NCI-H345 (cell line): ENCODE measurements around the gene TTLL12.

ENCODE experiments used
- DNase-seq: peaks from one replicate; lab custom pipeline; 2025; lab: John Stamatoyannopoulos, UW

TTLL12 gene

GRCh38 chr22:43173566-43173965 is 13.4 kb downstream of the TTLL12 start:
- DNase-seq, result no peak

DNA sequence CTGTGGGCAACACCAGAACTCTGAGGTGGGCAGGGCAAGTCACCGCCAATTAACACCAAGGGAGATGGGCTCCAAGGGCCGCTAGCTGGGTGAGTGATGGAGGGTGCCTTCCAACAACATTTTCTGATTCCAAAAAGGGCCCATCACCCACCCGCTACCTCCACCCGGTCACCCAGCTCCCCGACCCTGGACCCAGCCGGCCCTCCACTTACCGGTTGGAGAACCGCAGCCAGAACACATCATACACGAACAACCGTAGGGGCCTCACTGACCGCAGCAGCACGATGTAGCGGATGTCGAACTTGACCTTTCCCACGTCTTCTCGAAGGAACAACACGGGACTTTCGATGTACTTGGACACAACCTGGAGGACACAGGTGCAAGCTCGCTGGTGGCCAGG is 14.7 kb downstream of the TTLL12 start:
- DNase-seq, result no peak

GRCh38 chr22:43171607-43172006 is 15.3 kb downstream of the TTLL12 start:
- DNase-seq, result no peak

- no peak for DNase-seq
These were observed 15.9 kb downstream of the TTLL12 start for GRCh38 chr22:43171019-43171491.

DNA sequence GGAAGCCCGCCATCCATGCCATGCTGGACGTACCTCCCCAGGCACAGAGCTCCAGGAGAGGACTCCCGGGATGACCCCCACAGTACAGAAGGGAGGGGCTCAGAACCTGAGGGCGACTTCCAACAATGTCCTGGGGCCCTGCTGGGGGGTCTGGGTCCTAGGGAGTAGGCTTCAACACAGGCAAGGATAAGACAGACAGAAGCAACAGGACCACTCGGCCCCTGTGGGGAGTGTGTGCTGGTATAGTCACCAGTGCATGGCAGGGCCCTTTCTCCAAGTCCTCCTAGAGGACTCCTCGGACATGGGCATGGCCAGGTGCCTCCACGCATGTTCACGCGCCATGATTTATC is 16.8 kb downstream of the TTLL12 start:
- no peak for DNase-seq

DNA sequence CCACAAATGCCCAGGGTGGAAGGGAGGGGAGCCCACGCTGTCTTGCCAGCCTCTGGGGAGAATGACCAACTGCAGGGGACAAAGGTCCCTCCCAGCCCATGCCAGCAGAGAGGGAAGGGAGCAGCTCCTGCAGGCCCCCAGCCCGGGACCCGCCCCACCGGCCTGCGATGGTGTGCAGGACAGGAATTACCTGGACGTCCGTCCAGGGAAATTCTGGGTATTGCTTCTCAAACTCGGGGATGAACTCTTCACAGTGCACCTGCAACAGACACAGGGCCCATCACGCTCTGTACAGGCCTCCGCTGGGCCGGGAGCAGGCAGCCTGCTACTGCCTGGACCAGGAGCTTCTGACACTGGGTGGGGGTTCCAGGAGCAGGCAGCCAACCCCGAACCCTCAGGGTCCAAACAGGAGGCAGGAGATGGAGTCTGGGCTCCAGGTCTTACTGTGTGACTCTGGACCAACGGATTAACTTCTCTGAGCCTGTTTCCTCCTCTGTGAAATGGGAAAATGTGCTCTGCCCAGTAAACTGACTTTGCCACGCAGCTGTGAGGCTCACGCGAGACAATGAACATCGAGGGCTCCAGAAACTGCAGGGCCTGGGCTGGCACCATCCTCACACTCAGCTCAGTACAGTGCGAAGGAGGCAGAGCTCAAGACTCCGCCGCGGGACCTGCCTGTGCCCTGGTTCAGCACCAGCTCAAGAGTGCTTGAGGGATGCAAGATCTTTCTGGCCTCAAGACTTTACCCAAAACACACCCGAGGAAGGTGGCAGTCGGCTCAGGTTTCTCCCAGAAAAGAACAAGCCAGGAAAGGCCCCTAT is 17.4 kb downstream of the TTLL12 start:
- no peak for DNase-seq

- DNase-seq, result no peak
These were observed 18.2 kb downstream of the TTLL12 start for GRCh38 chr22:43168471-43169309.

DNA sequence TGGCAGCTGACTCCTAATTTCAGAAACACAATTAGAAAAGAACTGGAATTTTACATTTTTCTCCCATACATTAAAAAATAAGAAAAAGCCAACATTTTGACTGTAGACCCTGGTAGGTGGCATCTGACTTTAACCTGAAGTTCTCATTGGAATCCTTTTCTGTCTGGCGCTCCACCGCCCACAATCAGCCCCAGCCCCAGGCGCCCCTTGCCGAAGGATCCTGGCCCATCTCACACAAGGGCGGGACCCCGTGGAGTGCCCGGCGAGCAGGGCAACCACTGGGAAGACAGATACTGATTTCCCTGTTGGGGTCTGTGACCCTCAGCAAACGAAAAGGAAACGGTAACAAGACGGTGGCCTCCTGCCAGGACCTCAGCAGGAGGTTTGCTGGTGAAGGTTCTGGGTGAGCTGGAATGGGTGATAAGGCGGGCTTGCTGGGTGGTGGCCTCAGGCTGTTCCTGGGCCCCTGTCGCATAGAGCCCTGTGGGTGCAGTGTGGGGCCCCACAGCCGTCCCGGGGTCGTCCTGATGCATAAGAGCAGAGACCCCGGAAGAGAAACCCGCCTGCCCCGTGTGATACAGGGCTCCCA is 19.8 kb downstream of the TTLL12 start:
- no peak for DNase-seq

- DNase-seq, result no peak
These were observed 20.6 kb downstream of the TTLL12 start for GRCh38 chr22:43166132-43166930.

- DNase-seq, result no peak
These were observed 22.3 kb downstream of the TTLL12 start for GRCh38 chr22:43164636-43165035.

- DNase-seq, result no peak
These were observed 23.6 kb downstream of the TTLL12 start for GRCh38 chr22:43163241-43163795.

GRCh38 chr22:43162412-43163150 is 24.4 kb downstream of the TTLL12 start:
- no peak for DNase-seq

GRCh38 chr22:43160497-43161126 is 26.3 kb downstream of the TTLL12 start:
- DNase-seq, result no peak

- peak; percentile 35 for DNase-seq
These were observed 27.3 kb downstream of the TTLL12 start for GRCh38 chr22:43159484-43160178.

DNA sequence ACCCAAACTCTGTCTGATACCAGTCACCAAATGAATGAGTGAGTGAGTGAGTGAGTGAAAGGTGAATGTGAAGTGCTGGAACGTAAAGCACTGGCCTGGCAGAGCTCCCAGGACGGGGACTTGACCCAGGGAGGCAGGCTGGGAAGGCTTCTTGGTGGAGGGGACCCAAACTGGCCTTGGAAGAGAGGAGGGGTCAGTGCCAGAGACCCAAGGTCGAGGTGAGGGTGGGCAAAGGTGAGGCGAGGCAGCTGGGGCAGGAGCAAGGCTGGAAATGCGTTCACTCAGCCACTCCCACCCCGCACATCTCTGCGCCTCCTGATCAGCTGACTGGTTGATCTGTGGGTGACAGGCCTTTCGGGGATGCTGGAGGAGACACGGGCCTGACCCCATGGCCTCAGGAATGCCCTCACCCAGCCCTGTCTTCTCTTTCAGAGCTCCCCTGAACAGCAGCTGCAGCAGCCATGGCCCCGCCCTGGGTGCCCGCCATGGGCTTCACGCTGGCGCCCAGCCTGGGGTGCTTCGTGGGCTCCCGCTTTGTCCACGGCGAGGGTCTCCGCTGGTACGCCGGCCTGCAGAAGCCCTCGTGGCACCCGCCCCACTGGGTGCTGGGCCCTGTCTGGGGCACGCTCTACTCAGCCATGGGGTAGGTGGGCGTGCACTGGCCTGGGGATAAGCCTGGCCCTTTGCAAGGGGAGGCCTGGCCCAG is 28.0 kb downstream of the TTLL12 start:
- no peak for DNase-seq

GRCh38 chr22:43157874-43158546 is 28.9 kb downstream of the TTLL12 start:
- DNase-seq, result no peak

DNA sequence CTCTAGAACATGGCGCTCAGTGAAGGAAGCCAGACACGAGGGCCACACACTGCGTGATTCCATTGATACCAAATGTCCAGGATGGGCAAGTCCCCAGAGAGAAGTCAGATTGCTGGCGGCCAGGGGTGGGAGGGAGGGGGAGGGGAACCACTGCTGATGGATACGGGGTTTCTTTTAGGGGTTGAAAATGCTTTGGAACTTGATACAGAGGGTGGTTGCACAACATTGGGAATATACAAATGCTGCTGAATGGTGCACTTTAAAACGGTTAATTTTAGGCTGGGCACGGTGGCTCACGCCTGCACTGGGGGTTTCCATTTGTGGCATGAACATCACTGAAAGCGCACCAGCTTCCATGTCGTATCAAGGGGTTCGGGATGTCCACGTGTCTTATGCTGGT is 30.5 kb downstream of the TTLL12 start:
- no peak for DNase-seq

GRCh38 chr22:43155789-43156188 is 31.1 kb downstream of the TTLL12 start:
- no peak for DNase-seq
